ENCODE data around the gene KHSRP.
A peak's percentile ranks its signal among the peaks of the same experiment; 100 is the strongest.

Gene KHSRP

GRCh38 chr19:6392221-6393073 is 32.2 kb downstream of the KHSRP start:
- DNase-seq (ENCODE audit: low read depth in 2 of 2): no peak

- no peak for DNase-seq (ENCODE audit: low read depth in 2 of 2)
These were observed 37.2 kb downstream of the KHSRP start for GRCh38 chr19:6387372-6387771.

- DNase-seq (ENCODE audit: low read depth in 2 of 2): no peak
These were observed 40.2 kb downstream of the KHSRP start for GRCh38 chr19:6384381-6384780.

GRCh38 chr19:6383188-6383587 is 41.4 kb downstream of the KHSRP start:
- DNase-seq (ENCODE audit: low read depth in 2 of 2): no peak

GRCh38 chr19:6381030-6381750 is 43.4 kb downstream of the KHSRP start:
- no peak for DNase-seq (ENCODE audit: low read depth in 2 of 2)

GRCh38 chr19:6379744-6380143 is 44.9 kb downstream of the KHSRP start:
- no peak for DNase-seq (ENCODE audit: low read depth in 2 of 2)

- no peak for DNase-seq (ENCODE audit: low read depth in 2 of 2)
These were observed 46.1 kb downstream of the KHSRP start for GRCh38 chr19:6378486-6378885.

- DNase-seq (ENCODE audit: low read depth in 2 of 2): no peak
These were observed 46.6 kb downstream of the KHSRP start for GRCh38 chr19:6378041-6378440.

GRCh38 chr19:6376512-6377190 is 48.0 kb downstream of the KHSRP start:
- DNase-seq (ENCODE audit: low read depth in 2 of 2): no peak

GRCh38 chr19:6375411-6376010 is 49.1 kb downstream of the KHSRP start, which contains the start of gene PSPN:
Gene PSPN (minus strand): TSS chr19:6375933. CDS start chr19:6375849, 84 bp downstream.
- DNase-seq (ENCODE audit: low read depth in 2 of 2): no peak

GRCh38 chr19:6374711-6375410 is 49.8 kb downstream of the KHSRP start:
- DNase-seq (ENCODE audit: low read depth in 2 of 2): no peak

- DNase-seq (ENCODE audit: low read depth in 2 of 2): no peak
These were observed 50.4 kb downstream of the KHSRP start for GRCh38 chr19:6374161-6374709.

GRCh38 chr19:6373813-6374108 is 50.9 kb downstream of the KHSRP start:
- DNase-seq (ENCODE audit: low read depth in 2 of 2): no peak

GRCh38 chr19:6373096-6373812 is 51.4 kb downstream of the KHSRP start:
- peak; percentile 100 for DNase-seq (ENCODE audit: low read depth in 2 of 2)

- peak; percentile 96 for DNase-seq (ENCODE audit: low read depth in 2 of 2)
These were observed 52.0 kb downstream of the KHSRP start, which contains the start of gene ALKBH7 for GRCh38 chr19:6372594-6373095. Gene ALKBH7 (plus strand): TSS chr19:6372794. CDS start chr19:6372821, 27 bp downstream.

GRCh38 chr19:6364353-6364752 is 60.3 kb downstream of the KHSRP start:
- no peak for DNase-seq (ENCODE audit: low read depth in 2 of 2)

All from stimulated activated CD4-positive, alpha-beta T cell treated with anti-CD3 and anti-CD28 coated beads, Interleukin-15, amount 100 ng/mL, for 48 hours (primary cell).